ENCODE data around the gene NUS1. TPM values are rescaled to one million over a fixed set of nuclear protein-coding genes. Genes with fewer than 3 reads are reported as not detected.
"Not testable (repeated sequence)": the region's sequence is repeated elsewhere in the genome, so short reads cannot be mapped to it uniquely, and the experiment has no call there.

NUS1 gene
- total and polyA plus RNA-seq, 5 experiments from 2014 or later = 13.1 to 34.6 (median 18.4) TPM

- peaks cover 0 to 6% (median 0%) of the 10 kb centered on the region in 9 donors for H3K9me3 Mint-ChIP-seq
- ATAC-seq = no peak
- H3K36me3 Mint-ChIP-seq = peaks cover 15 to 19% (median 16%) of the 10 kb centered on the region in 3 donors
- peak overlapping the region in 9 of 10 donors; percentile 56 to 95 (median 85) for H3K27ac Mint-ChIP-seq
- DNase-seq = no peak
- POLR2A ChIA-PET = interaction anchor here (0.6 to 1.3 kb wide), 2 partner anchors 12 to 74 kb away, joined by 3 to 4 read pairs; partner anchors contain the start of gene GOPC
- H3K4me1 Mint-ChIP-seq = peaks cover 41 to 68% (median 64%) of the 10 kb centered on the region in 4 donors
- H3K4me3 Mint-ChIP-seq = peak overlapping the region; percentile 83 to 97 (median 90)
- H3K27me3 Mint-ChIP-seq = peaks cover 0 to 2% (median 0%) of the 10 kb centered on the region in 5 donors
Measured at GRCh38 chr6:117676577-117677218, 1.4 kb downstream of the NUS1 start.

GRCh38 chr6:117677553-117678141 is 2.4 kb downstream of the NUS1 start:
- H3K27ac Mint-ChIP-seq = peak overlapping the region in 7 of 10 donors; percentile 8 to 95 (median 74)
- H3K36me3 Mint-ChIP-seq = peaks cover 15 to 19% (median 16%) of the 10 kb centered on the region in 3 donors
- DNase-seq (no peak), ATAC-seq (no peak)
- H3K4me1 Mint-ChIP-seq = peaks cover 44 to 77% (median 74%) of the 10 kb centered on the region in 4 donors
- H3K9me3 Mint-ChIP-seq = peaks cover 0 to 6% (median 0%) of the 10 kb centered on the region in 9 donors
- peaks cover 0 to 2% (median 0%) of the 10 kb centered on the region in 5 donors for H3K27me3 Mint-ChIP-seq
- H3K4me3 Mint-ChIP-seq = peak overlapping the region; percentile 83 to 97 (median 90)
- POLR2A ChIA-PET = no interaction called here

- DNase-seq (no peak), ATAC-seq (no peak)
- Mint-ChIP-seq H3K27me3 (no peaks in the 10 kb centered on the region), H3K27ac (peak overlapping the region in 4 of 10 donors; percentile 17 to 78 (median 20)), H3K4me1 (peaks cover 42 to 91% (median 79%) of the 10 kb centered on the region in 4 donors), H3K9me3 (peaks cover 0 to 6% (median 0%) of the 10 kb centered on the region in 9 donors), H3K4me3 (peak overlapping the region in 9 of 10 donors; percentile 1 to 55 (median 34)), H3K36me3 (peaks cover 15 to 19% (median 19%) of the 10 kb centered on the region in 3 donors)
- POLR2A ChIA-PET = no interaction called here
Measured at GRCh38 chr6:117681162-117681741, 6.0 kb downstream of the NUS1 start.

GRCh38 chr6:117684749-117685148 is 9.5 kb downstream of the NUS1 start:
- POLR2A ChIA-PET = no interaction called here
- ATAC-seq = no peak
- Mint-ChIP-seq H3K27me3 (no peaks in the 10 kb centered on the region), H3K27ac (no peak overlapping the region), H3K9me3 (peaks cover 0 to 6% (median 0%) of the 10 kb centered on the region in 9 donors), H3K4me3 (peak overlapping the region in 5 of 10 donors; percentile 6 to 60 (median 40)), H3K36me3 (peaks cover 4 to 19% (median 10%) of the 10 kb centered on the region in 3 donors), H3K4me1 (peaks cover 37 to 88% (median 76%) of the 10 kb centered on the region in 4 donors)
- DNase-seq = no peak

- no peak overlapping the region for H3K27ac Mint-ChIP-seq
- H3K4me3 Mint-ChIP-seq = peak overlapping the region in 3 of 10 donors; percentile 6 to 38 (median 24)
- peaks cover 0 to 14% (median 4%) of the 10 kb centered on the region in 3 donors for H3K36me3 Mint-ChIP-seq
Measured at GRCh38 chr6:117685359-117685758, 10.1 kb downstream of the NUS1 start.

GRCh38 chr6:117687021-117687648 is 11.9 kb downstream of the NUS1 start:
- peak overlapping the region in 2 of 10 donors; percentile 3 to 4 for H3K4me3 Mint-ChIP-seq
- H3K27me3 Mint-ChIP-seq = no peaks in the 10 kb centered on the region
- POLR2A ChIA-PET = no interaction called here
- H3K36me3 Mint-ChIP-seq = peaks cover 0 to 17% (median 3%) of the 10 kb centered on the region in 3 donors
- DNase-seq (no peak), ATAC-seq (no peak)
- peak overlapping the region in 5 of 10 donors; percentile 2 to 56 (median 9) for H3K27ac Mint-ChIP-seq
- no peaks in the 10 kb centered on the region for H3K9me3 Mint-ChIP-seq
- peaks cover 34 to 78% (median 61%) of the 10 kb centered on the region in 4 donors for H3K4me1 Mint-ChIP-seq

More at GRCh38 chr6:117685359-117685758, 10.1 kb downstream of the NUS1 start:
- Mint-ChIP-seq H3K9me3 (no peaks in the 10 kb centered on the region), H3K4me1 (peaks cover 36 to 84% (median 71%) of the 10 kb centered on the region in 4 donors), H3K27me3 (no peaks in the 10 kb centered on the region)
- no peak for DNase-seq
- ATAC-seq = no peak
- POLR2A ChIA-PET = no interaction called here

GRCh38 chr6:117689584-117689983 is 14.3 kb downstream of the NUS1 start:
- H3K9me3 Mint-ChIP-seq, POLR2A ChIA-PET, DNase-seq, H3K27me3 Mint-ChIP-seq, H3K4me3 Mint-ChIP-seq, ATAC-seq: not testable (repeated sequence)
- H3K27ac Mint-ChIP-seq = peak overlapping the region in 1 of 10 donors; percentile 0
- peaks cover 26 to 56% (median 44%) of the 10 kb centered on the region in 4 donors for H3K4me1 Mint-ChIP-seq
- H3K36me3 Mint-ChIP-seq = peaks cover 5 to 35% (median 16%) of the 10 kb centered on the region in 3 donors

GRCh38 chr6:117706504-117706903 is 31.2 kb downstream of the NUS1 start:
- Mint-ChIP-seq H3K4me3 (no peak overlapping the region), H3K27me3 (no peaks in the 10 kb centered on the region), H3K4me1 (peaks cover 0 to 6% (median 4%) of the 10 kb centered on the region in 4 donors), H3K9me3 (no peaks in the 10 kb centered on the region), H3K27ac (peak overlapping the region in 2 of 10 donors; percentile 15 to 28), H3K36me3 (peaks cover 4 to 14% (median 5%) of the 10 kb centered on the region in 3 donors)
- POLR2A ChIA-PET = no interaction called here
- DNase-seq (no peak), ATAC-seq (no peak)

- H3K27ac Mint-ChIP-seq = peak overlapping the region in 2 of 10 donors; percentile 15 to 28
Measured at GRCh38 chr6:117706936-117707509, 31.8 kb downstream of the NUS1 start.

GRCh38 chr6:117711369-117711768 is 36.1 kb downstream of the NUS1 start:
- Mint-ChIP-seq H3K4me1 (peaks cover 0 to 5% (median 4%) of the 10 kb centered on the region in 4 donors), H3K27me3 (no peaks in the 10 kb centered on the region), H3K27ac (peak overlapping the region in 1 of 10 donors; percentile 34), H3K4me3 (no peak overlapping the region), H3K36me3 (peaks cover 5 to 10% (median 5%) of the 10 kb centered on the region in 3 donors), H3K9me3 (no peaks in the 10 kb centered on the region)
- POLR2A ChIA-PET = no interaction called here
- ATAC-seq (peak in 1 of 2 donors; percentile 51), DNase-seq (peak in 3 of 10 donors; percentile 7 to 63 (median 19))

More at GRCh38 chr6:117706936-117707509, 31.8 kb downstream of the NUS1 start:
- H3K4me3 Mint-ChIP-seq, H3K4me1 Mint-ChIP-seq, POLR2A ChIA-PET, ATAC-seq, H3K27me3 Mint-ChIP-seq, DNase-seq, H3K9me3 Mint-ChIP-seq: not testable (repeated sequence)
- H3K36me3 Mint-ChIP-seq = peaks cover 4 to 13% (median 5%) of the 10 kb centered on the region in 3 donors

GRCh38 chr6:117718895-117719294 is 43.6 kb downstream of the NUS1 start:
- H3K9me3 Mint-ChIP-seq = peaks cover 0 to 12% (median 6%) of the 10 kb centered on the region in 9 donors
- H3K36me3 Mint-ChIP-seq = peaks cover 0 to 8% (median 2%) of the 10 kb centered on the region in 3 donors
- no peak for ATAC-seq
- no peak overlapping the region for H3K4me3 Mint-ChIP-seq
- POLR2A ChIA-PET = no interaction called here
- no peak for DNase-seq
- H3K27ac Mint-ChIP-seq = no peak overlapping the region
- H3K4me1 Mint-ChIP-seq = peaks cover 0 to 1% (median 0%) of the 10 kb centered on the region in 4 donors
- peaks cover 0 to 1% (median 0%) of the 10 kb centered on the region in 5 donors for H3K27me3 Mint-ChIP-seq

- H3K4me1 Mint-ChIP-seq, DNase-seq, H3K36me3 Mint-ChIP-seq, ATAC-seq, H3K27ac Mint-ChIP-seq, POLR2A ChIA-PET, H3K27me3 Mint-ChIP-seq, H3K4me3 Mint-ChIP-seq: not testable (repeated sequence)
- peaks cover 0 to 20% (median 8%) of the 10 kb centered on the region in 9 donors for H3K9me3 Mint-ChIP-seq
Measured at GRCh38 chr6:117721520-117721919, 46.3 kb downstream of the NUS1 start.
